ENCODE measurements around the gene CFAP221.

DNA sequence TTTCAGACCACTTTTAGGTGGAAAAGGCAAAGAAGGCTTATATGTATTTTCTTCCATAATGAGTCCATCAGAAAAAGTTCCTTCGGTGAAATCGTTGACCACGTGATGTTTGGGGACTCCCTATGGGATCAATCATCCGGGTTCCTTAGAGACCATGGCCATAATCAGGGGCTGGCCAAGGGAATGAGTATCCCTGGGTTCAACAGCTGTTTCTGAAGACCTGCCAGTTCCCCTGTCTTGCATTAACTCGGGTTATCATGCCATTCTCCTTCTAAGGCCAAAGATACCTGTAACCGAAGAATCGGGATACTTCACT lies 116.1 kb downstream of the CFAP221 start:
- no peak for TF ChIP-seq EZH2 (IDR thresholded peaks at IDR 0.05; ENCODE audit: insufficient read depth, poor library complexity, severe bottlenecking)
- no peak for TF ChIP-seq EZH2phosphoT487 (IDR thresholded peaks at IDR 0.05; ENCODE audit: insufficient read depth, low read depth)

Measured in GM23248 (cell line).